OCI-LY7 (cell line): ENCODE data around the gene MTX2.

Source experiments
- EZH2phosphoT487 ChIP-seq: fragments of 200-600 bp; sonication (generic); IDR thresholded peaks from 2 replicates; pipeline ENCODE4 v1.6.1; 2018; ENCODE audit warnings: low read depth, borderline replicate concordance, mild to moderate bottlenecking, mixed run types, antibody characterized with exemption, low read length, moderate library complexity, mixed read lengths
- TF ChIP-seq, protein P1 (sequence below): fragments of 200-600 bp; sonication (generic); conservative IDR thresholded peaks from 2 replicates; pipeline ENCODE4 v1.5.1; 2014; ENCODE audit warnings: mild to moderate bottlenecking, antibody characterized with exemption, low read length, moderate library complexity, mixed read lengths

DNA sequence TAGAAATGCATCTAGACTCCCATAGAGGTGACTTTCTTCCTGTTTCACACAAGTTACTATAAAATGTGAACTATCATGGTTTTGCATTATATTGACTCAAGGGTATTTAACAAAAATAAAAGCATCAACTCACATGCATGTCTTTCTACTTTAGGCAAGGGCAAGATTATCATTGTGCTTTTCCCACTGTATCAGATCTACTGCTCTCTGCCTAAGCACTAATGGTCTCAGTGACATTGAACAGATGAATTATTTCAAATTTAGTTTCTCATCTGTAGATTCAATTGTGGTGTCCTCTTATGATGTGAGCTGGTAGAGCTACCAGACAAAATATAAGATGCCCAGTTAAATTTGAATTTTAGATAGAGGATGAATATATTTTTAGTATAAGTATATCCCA lies 113.9 kb downstream of the MTX2 start:
- TF ChIP-seq, protein P1, sequence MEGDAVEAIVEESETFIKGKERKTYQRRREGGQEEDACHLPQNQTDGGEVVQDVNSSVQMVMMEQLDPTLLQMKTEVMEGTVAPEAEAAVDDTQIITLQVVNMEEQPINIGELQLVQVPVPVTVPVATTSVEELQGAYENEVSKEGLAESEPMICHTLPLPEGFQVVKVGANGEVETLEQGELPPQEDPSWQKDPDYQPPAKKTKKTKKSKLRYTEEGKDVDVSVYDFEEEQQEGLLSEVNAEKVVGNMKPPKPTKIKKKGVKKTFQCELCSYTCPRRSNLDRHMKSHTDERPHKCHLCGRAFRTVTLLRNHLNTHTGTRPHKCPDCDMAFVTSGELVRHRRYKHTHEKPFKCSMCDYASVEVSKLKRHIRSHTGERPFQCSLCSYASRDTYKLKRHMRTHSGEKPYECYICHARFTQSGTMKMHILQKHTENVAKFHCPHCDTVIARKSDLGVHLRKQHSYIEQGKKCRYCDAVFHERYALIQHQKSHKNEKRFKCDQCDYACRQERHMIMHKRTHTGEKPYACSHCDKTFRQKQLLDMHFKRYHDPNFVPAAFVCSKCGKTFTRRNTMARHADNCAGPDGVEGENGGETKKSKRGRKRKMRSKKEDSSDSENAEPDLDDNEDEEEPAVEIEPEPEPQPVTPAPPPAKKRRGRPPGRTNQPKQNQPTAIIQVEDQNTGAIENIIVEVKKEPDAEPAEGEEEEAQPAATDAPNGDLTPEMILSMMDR: no peak
- TF ChIP-seq EZH2phosphoT487: no peak
